ENCODE data around the gene ITGB5. TPM values are rescaled to one million over a fixed set of nuclear protein-coding genes. Genes with fewer than 3 reads are reported as not detected.

The ITGB5 gene
- total RNA-seq, 1 experiment from 2014 or later = 85.3 TPM

DNA sequence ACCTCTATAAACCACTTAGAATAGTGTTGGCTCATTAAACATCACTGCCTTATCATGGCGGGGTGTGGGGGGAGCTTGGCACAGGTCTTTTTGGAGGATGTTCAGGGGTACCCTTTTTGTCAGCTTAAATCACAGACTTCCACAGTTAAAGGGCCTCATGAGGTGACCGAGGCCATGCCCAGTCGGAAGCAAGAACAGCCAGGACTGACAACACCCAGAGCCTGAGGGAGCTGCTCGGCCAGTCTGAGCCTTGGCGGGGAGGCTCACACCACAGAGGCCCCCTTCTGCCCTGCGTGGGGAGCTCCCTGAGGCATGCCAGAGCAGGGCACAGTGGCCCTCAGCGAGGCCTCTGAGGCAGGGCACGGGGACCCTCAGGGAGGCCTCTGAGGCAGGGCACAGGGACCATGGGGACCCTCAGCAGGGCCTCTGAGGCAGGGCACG, 107.4 kb downstream of the ITGB5 start:
- no peaks in the 10 kb centered on the region; the same call in 1 of the 2 replicates for H3K36me3 ChIP-seq
- H3K9me3 ChIP-seq (replicated peaks) = no peaks in the 10 kb centered on the region
- no peaks in the 10 kb centered on the region for H3K27me3 ChIP-seq
- peaks cover 56% of the 10 kb centered on the region for H3K4me1 ChIP-seq
- no peak overlapping the region for H3K4me3 ChIP-seq
- peak overlapping the region; percentile 84 for H3K27ac ChIP-seq
- DNase-seq = no peak

DNA sequence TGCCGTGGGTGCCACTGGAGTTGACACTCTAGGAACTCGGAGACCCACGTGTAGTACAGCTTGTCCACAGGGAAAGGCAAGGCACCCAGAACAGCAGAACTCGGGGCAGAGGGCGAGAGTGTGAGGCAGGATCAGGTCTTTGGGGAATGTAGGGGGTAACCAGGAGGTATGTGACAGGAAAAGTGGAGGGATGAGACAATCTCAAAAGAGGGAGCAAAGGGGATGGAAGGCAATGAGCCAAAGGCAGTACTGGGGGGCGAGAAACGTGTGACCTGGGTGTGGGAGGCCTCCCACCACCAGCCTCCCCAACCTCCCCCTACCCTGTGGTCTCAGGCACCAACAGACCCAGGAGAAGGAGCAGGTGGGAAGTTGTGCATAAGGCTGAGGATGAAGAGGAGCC, 108.0 kb downstream of the ITGB5 start:
- H3K27me3 ChIP-seq = no peaks in the 10 kb centered on the region
- peaks cover 60% of the 10 kb centered on the region for H3K4me1 ChIP-seq
- H3K27ac ChIP-seq = no peak overlapping the region
- H3K36me3 ChIP-seq = no peaks in the 10 kb centered on the region
- H3K9me3 ChIP-seq (replicated peaks) = no peaks in the 10 kb centered on the region
- no peak overlapping the region for H3K4me3 ChIP-seq
- no peak for DNase-seq

DNA sequence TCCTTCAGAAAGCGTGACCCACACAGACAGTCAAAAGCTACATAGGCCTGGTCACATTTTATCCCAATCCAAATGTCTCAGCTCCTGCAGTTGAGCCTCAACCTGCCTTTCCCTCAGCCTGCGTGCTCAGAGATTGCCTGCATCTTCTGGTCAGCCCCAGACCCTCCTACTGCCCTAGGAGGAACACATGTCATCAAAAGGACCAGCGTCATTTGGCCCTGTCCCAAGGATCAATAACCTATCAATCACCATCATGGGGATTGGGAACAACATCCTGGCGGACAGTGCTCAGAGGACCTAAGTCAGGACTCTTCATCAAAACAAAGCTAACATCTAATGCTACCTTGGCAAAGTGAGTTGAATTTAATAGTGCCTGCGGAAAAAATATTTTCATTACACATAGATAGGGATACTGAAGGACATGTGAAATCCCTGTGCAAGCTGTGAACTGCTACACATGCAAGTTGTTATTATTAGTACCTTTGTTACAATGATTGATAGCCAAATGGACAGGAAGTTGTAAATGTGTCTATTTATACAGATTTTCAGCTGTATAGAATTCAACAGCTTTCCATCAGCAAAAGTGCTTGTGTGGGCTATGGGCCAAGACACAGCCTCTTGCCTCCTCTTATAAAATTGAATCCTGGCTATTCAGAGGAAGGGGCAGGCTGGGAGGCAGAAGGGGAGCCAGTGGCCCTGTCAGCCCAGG, 109.2 kb downstream of the ITGB5 start:
- Histone ChIP-seq H3K27ac (no peak overlapping the region), H3K4me3 (no peak overlapping the region), H3K36me3 (no peaks in the 10 kb centered on the region; the same call in 1 of the 2 replicates), H3K27me3 (no peaks in the 10 kb centered on the region), H3K9me3 (replicated peaks) (no peaks in the 10 kb centered on the region), H3K4me1 (peaks cover 60% of the 10 kb centered on the region)
- no peak for DNase-seq

DNA sequence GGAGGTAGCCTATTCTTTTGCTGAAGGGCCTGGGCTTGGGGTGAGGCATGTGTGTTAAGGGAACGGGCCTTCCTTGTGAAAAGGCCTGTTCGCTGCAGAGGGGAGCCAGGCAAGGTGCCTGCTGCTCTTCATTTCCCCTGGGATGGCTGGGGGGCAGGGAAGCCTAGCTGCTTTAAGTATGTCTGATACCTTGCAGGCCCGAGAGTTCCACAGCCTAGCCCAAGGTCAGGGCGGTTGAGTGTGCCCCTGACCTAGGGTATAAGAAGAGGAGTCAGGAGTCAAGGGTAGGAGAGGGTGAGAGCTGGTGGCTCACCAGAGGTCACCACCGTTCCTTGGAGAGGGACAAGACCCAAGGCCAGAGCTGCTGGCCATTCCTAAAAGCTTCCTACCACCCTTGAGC, 110.3 kb downstream of the ITGB5 start:
- Histone ChIP-seq H3K9me3 (replicated peaks) (no peaks in the 10 kb centered on the region), H3K4me3 (no peak overlapping the region), H3K36me3 (no peaks in the 10 kb centered on the region; the same call in 1 of the 2 replicates), H3K4me1 (peaks cover 59% of the 10 kb centered on the region), H3K27me3 (no peaks in the 10 kb centered on the region), H3K27ac (no peak overlapping the region)
- no peak for DNase-seq

DNA sequence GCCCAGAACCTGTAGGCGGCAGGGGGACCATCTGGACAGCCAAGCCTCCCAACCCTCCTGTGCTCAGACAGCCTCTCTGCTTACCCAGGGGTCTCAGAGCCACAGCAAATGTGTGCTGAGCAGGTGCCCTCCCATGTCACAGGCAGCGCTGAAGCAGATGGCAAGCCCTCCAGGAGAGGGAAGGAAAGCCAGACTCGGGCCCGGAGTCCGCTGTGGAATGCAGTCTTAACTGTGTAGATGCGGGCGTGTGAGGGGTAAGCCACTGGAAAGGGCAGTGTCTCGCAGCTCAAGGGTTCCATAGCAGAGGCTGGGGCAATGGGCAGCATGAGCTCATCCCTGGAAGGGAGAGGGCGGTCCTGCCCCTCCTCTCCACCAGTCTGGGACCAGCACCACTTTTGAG, 111.3 kb downstream of the ITGB5 start:
- DNase-seq = no peak
- no peaks in the 10 kb centered on the region; the same call in 1 of the 2 replicates for H3K36me3 ChIP-seq
- H3K4me3 ChIP-seq = no peak overlapping the region
- H3K27me3 ChIP-seq = no peaks in the 10 kb centered on the region
- H3K9me3 ChIP-seq (replicated peaks) = no peaks in the 10 kb centered on the region
- H3K4me1 ChIP-seq = peaks cover 59% of the 10 kb centered on the region
- H3K27ac ChIP-seq = no peak overlapping the region

DNA sequence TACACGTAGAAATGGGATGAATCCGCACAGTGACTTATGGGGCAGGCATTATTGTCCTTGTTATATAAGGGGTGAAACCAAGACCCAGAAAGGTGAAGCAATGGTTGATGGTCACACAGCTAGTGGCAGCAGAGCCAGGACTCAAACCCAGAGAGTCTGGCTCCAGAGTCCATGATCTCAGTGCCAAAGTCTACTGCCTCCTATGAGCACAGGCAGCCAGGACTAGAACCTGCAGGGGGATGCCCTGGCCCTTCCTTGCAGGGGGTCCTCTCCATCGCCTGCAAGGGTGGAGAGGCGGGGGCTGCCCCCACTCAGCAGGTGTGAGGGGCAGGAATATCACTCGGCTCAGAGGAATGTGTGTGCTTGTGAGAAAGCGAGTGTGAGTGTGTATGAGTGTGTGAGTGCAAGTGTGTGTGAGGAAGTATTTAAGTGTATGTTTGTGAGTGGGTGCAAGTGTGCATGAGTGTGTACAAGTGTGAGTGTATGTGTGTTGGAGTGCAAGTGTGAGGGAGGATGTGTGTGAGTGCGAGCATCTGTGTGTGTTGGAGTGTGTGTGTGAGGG, 112.2 kb downstream of the ITGB5 start:
- no peaks in the 10 kb centered on the region; the same call in 1 of the 2 replicates for H3K36me3 ChIP-seq
- peak overlapping the region; percentile 94 for H3K27ac ChIP-seq
- no peaks in the 10 kb centered on the region for H3K9me3 ChIP-seq (replicated peaks)
- DNase-seq = no peak
- H3K27me3 ChIP-seq = no peaks in the 10 kb centered on the region
- H3K4me1 ChIP-seq = peaks cover 58% of the 10 kb centered on the region
- no peak overlapping the region for H3K4me3 ChIP-seq

DNA sequence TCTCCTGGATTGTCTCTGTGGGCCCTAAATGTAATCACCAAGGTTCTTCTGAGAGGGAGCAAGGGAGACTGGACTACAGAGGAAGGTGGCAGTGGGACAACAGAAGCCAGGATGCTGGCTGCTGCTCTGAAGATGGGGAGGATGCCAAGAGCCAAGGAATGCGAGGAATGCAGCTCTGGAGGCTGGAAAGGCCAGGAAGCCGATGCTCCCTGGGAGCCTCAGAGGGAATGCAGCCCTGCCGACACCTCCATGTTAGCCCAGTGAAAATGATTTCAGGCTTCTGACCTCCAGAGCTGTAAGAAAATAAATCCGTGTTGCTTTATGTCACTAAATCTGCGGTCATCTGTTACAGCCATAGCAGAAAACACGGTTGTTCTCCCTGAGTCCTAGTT, 112.8 kb downstream of the ITGB5 start:
- no peak overlapping the region for H3K4me3 ChIP-seq
- no peaks in the 10 kb centered on the region for H3K27me3 ChIP-seq
- DNase-seq = peak; percentile 78 to 83
- no peaks in the 10 kb centered on the region; the same call in none of the 2 replicates for H3K36me3 ChIP-seq
- peak overlapping the region; percentile 94 for H3K27ac ChIP-seq
- peaks cover 56% of the 10 kb centered on the region for H3K4me1 ChIP-seq
- H3K9me3 ChIP-seq (replicated peaks) = no peaks in the 10 kb centered on the region

DNA sequence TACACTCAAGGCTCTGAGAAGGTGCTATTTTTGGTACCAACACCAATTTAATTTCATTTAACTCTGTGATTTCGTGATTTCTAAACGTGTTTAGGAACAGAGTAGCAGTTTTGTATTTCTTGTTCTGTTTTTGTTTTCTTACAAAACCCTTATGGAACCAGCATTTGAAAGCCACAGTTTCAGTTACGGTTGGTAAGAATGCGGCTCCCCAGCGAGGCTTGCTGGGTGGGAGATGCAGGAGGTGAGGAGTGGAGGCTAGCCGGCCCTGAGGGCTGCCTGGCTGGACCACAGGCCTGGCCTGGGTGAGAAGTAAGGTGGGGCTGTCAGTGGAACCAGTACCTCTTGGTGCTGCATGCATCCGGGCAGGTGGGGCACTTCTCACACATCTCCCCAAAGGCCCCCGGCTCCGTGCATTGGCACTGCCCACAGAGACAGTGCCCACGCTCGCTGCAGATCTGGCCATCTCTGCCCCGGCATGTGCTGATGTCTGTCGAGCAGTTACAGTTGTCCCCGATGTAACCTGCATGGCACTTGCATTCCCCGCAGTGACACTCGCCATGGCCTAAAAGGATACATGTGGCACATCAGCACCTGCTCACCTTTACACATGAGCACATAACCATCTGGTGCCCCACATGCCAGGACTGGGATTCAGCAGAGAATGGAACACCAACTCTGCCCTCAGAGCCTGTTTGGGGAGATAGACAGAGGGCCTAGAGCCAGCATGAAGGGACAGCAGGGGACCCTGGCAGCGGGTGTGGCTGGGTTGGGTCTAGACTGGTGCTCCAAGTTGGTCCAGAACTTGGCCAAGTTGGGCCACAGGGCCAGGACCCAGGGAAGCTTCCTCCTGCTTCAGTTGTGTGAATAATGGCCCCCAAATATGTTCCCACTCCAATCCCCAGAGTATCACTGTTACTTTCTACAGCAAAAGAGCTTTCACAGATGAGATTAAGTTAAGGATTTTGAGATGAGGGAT, 113.5 kb downstream of the ITGB5 start:
- Histone ChIP-seq H3K27ac (peak overlapping the region; percentile 94), H3K27me3 (no peaks in the 10 kb centered on the region), H3K36me3 (no peaks in the 10 kb centered on the region; the same call in none of the 2 replicates), H3K9me3 (replicated peaks) (no peaks in the 10 kb centered on the region), H3K4me3 (no peak overlapping the region), H3K4me1 (peaks cover 56% of the 10 kb centered on the region)
- DNase-seq = no peak

DNA sequence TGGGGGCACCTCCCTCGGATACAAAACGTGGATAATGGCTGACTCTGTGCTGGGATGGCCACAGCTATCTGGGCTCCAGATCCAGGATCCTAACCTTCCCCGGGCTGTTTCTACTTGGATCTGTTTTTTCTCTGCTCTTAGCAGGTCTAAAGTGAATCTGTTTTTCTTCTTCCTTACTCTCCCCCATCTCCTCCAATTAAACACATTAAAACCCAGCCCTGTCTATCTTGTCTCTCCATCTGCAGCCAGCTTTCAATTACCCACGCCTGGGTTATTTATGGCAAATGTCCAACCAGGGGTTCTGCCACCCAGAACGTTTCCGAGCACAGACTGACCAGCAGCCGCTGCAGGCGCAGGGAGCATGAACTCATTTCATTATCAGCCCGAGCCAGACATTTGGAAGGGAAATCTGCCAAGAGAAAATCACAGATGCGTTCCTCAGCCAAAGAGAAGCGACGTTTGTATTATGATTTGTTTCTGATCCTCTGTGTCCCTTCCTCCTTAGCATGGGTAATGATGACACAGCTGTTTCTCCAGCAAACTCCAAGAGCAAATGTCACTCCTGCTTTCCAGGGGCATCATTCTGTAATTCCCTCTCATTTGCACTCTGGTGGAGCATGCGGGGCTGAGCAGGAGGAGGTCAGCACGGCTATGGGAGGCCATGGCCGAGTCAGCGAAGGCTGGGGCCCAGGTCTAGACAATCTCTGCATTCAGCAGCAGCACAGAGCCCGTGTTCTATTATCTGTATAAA, 114.9 kb downstream of the ITGB5 start:
- Histone ChIP-seq H3K4me3 (no peak overlapping the region), H3K27me3 (no peaks in the 10 kb centered on the region), H3K4me1 (peaks cover 67% of the 10 kb centered on the region), H3K36me3 (peaks cover 2% of the 10 kb centered on the region), H3K27ac (peak overlapping the region; percentile 94), H3K9me3 (replicated peaks) (no peaks in the 10 kb centered on the region)
- DNase-seq = peak; percentile 93 to 97

DNA sequence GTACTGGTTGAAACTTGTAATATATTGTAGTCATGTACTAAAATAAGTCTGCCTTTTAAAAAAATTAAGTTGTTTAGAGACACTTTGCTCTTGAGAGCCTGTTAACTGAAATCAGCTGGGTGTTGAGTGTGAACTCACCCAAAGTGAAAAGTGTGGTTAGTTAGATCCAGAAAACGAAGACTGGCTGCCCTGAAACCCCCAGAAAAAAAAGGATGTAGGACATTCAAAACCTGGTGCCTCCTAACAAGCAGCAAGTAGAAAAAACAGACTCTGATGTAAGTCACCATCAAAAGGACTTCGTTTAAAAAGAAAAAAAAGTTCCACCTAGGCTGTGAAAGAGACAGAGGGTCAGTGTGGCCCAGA, 116.1 kb downstream of the ITGB5 start:
- no peak overlapping the region for H3K4me3 ChIP-seq
- peaks cover 79% of the 10 kb centered on the region for H3K4me1 ChIP-seq
- no peaks in the 10 kb centered on the region for H3K27me3 ChIP-seq
- peaks cover 8% of the 10 kb centered on the region for H3K36me3 ChIP-seq
- peak overlapping the region; percentile 94 for H3K27ac ChIP-seq
- DNase-seq = no peak
- H3K9me3 ChIP-seq (replicated peaks) = no peaks in the 10 kb centered on the region

DNA sequence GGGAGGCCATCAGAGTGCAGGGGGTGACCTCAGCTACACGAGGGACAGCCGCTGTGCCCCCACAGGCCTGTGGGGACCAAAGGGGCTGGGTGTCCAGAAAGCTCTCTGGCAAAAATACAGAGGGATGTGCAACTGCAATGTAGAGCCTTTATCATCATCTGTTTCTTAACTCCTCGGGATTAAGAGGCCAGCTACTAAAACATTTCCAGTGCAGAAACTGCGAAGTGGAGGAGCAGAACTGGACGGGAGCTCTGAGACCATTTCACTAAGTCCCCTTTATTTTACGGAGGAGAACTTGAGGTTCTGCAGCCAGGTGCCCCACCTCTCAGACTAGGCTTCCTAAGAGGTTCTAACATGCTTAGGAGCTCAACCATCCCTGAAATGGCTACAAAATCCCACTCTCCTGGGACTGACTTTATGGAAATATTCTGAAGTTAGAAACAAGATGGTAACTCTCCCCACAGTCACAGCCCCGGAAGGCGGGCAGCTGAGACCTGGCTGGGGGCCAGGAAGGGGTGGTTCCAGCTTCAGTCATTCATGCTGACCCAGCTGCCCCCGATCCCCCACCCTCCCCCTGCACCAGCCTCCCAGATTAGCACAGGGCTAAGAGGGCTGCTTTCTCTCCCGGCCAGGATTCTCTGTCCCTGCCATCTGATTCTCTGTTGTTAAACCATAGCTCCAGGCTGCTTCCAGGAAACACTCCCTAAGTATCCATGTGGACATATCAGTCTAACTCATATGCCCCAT, 116.7 kb downstream of the ITGB5 start:
- Histone ChIP-seq H3K27ac (peak overlapping the region; percentile 94), H3K4me1 (peaks cover 83% of the 10 kb centered on the region), H3K9me3 (replicated peaks) (no peaks in the 10 kb centered on the region), H3K36me3 (peaks cover 8% of the 10 kb centered on the region), H3K4me3 (no peak overlapping the region), H3K27me3 (no peaks in the 10 kb centered on the region)
- DNase-seq = peak; percentile 95 to 97

DNA sequence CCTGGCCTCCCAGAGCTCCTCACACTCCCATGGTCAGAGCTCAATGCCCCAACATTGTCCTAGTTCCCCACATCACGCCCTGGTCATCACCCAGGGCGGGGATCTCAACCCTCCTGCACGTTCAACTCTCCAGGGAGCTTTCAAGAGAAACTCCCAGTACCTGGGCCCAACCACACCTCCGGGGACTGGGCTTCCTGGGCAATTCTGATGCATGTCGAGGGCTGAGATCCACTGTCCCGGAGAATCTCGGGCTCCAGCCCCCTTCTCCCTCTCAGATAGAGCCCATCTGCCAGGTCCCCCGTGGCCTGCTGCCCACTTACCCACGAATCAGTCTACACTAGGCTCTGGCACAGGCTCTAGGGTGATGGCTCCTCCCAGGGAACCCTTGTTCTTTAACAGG, 117.7 kb downstream of the ITGB5 start:
- Histone ChIP-seq H3K27ac (peak overlapping the region; percentile 94; the same call in 1 of the 2 replicates), H3K27me3 (no peaks in the 10 kb centered on the region), H3K4me3 (no peak overlapping the region), H3K36me3 (peaks cover 8% of the 10 kb centered on the region), H3K4me1 (peaks cover 79% of the 10 kb centered on the region), H3K9me3 (replicated peaks) (no peaks in the 10 kb centered on the region)
- no peak for DNase-seq

DNA sequence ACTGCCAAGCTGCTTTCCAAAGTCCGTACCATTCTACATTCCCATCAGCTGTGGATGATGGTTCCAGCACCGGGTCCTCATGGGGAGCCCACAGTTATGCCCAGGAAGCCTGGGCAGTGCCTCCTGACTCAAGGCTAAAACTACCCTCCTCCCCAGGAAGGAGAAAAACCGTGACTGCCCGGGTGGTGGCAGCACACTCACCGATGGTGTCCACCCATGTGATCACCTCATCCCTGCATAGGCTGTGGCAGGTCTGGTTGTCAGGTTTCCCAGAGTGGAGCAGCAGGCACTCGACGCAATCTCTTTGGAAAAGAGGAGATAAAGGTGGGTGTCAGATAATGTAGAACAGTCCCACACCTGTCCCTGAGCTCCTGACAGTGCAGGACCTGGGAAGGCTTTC, 118.4 kb downstream of the ITGB5 start:
- H3K27ac ChIP-seq = no peak overlapping the region
- H3K9me3 ChIP-seq (replicated peaks) = no peaks in the 10 kb centered on the region
- H3K4me3 ChIP-seq = no peak overlapping the region
- peaks cover 73% of the 10 kb centered on the region for H3K4me1 ChIP-seq
- no peaks in the 10 kb centered on the region for H3K27me3 ChIP-seq
- H3K36me3 ChIP-seq = peaks cover 8% of the 10 kb centered on the region
- no peak for DNase-seq

DNA sequence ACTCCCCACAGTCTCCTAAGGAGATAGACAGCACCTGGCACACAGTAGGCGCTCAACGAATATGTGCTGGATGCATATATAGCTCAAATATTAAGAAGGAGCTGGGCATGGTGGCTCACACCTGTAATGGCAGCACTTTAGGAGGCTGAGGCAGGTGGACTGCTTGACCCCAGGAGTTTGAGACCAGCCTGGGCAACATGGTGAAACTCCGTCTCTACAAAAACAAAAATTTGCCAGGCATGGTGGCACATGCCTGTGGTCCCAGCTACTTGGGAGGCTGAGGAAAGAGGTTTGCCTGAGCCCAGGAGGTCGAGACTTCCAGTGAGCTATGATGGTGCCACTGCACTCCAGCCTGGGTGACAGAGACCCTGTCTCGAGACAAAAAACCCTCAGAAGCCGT, 119.5 kb downstream of the ITGB5 start:
- no peak overlapping the region for H3K4me3 ChIP-seq
- no peaks in the 10 kb centered on the region for H3K9me3 ChIP-seq (replicated peaks)
- peaks cover 8% of the 10 kb centered on the region for H3K36me3 ChIP-seq
- peaks cover 61% of the 10 kb centered on the region for H3K4me1 ChIP-seq
- DNase-seq = no peak
- peak overlapping the region; percentile 89 for H3K27ac ChIP-seq
- H3K27me3 ChIP-seq = no peaks in the 10 kb centered on the region

Measured in SJCRH30 (cell line).